Hematopoietic multipotent progenitor cell treated with erythropoietin and hydrocortisone succinate and interleukin-3 and kit ligand, for 4 days (in vitro differentiated cells): ENCODE data around the gene ARL4C.

Source experiments
- DNase-seq: peaks from one replicate; pipeline ENCODE4 v3.0.0-alpha.2; 2015

Gene ARL4C

DNA sequence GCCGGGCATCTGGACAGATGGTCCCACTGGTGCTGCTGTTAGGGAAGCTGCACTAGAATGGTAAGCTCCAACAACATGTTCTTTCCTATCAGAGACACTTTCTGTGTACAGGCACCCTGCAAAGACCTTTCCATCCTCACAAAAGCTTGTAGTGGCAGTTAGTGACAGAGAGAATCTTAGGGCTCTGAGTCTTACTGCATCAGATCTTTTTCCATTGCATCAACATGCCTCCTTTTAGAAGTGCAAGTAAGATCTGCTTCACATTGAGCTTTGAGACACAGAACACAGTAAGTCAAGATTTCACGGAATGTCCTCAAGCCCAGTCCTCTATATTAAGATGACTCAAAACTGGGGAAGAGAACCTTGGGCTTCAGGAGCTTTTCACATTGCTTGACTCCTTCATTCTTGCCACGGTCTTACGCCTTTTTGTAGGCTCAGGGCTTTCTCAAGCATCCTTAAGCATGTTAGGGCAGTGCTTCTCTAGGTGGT lies 52.6 kb downstream of the ARL4C start:
- no peak for DNase-seq
